Activated CD8-positive, alpha-beta memory T cell treated with anti-CD3 and anti-CD28 coated beads for 24 hours (primary cell): Measurements from ENCODE around the gene CYTH2.
A peak's percentile ranks its signal among the peaks of the same experiment; 100 is the strongest.

Experiments
- DNase-seq: peaks from one replicate; pipeline ENCODE4 v3.0.0-alpha.2; 2020

CYTH2 gene, protein sequence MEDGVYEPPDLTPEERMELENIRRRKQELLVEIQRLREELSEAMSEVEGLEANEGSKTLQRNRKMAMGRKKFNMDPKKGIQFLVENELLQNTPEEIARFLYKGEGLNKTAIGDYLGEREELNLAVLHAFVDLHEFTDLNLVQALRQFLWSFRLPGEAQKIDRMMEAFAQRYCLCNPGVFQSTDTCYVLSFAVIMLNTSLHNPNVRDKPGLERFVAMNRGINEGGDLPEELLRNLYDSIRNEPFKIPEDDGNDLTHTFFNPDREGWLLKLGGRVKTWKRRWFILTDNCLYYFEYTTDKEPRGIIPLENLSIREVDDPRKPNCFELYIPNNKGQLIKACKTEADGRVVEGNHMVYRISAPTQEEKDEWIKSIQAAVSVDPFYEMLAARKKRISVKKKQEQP

GRCh38 chr19:48469289-48469881 is at the start of gene CYTH2:
Gene CYTH2, plus strand, starts transcription at chr19:48469369. Its CDS starts 139 bp downstream, at chr19:48469508.
- DNase-seq: peak; percentile 87

- DNase-seq: no peak
Observed at GRCh38 chr19:48421548-48421947, 47.6 kb upstream of the CYTH2 start.

- no peak for DNase-seq
Observed at GRCh38 chr19:48424694-48425219, 44.4 kb upstream of the CYTH2 start.

- no peak for DNase-seq
Observed at GRCh38 chr19:48428670-48429069, 40.5 kb upstream of the CYTH2 start.

DNA sequence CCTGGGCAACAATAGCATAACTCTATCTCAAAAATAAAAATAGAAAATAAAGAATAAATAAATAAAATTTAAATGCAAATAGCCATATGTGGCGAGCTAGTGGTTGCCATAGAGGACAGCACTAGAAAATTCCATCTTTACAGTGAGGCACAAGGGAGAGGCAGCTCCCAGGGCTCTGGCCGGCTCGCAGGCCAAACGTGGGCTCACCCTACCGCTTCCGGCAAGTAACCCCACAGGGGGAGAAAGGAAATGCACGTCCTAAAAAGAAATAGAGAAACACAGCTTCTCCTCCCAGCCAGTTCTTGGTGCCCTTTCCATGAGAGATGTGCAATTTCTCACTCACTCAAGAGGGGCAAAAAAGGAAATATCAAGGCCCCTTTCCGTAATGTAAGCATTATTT is 35.8 kb upstream of the CYTH2 start:
- DNase-seq: no peak

DNA sequence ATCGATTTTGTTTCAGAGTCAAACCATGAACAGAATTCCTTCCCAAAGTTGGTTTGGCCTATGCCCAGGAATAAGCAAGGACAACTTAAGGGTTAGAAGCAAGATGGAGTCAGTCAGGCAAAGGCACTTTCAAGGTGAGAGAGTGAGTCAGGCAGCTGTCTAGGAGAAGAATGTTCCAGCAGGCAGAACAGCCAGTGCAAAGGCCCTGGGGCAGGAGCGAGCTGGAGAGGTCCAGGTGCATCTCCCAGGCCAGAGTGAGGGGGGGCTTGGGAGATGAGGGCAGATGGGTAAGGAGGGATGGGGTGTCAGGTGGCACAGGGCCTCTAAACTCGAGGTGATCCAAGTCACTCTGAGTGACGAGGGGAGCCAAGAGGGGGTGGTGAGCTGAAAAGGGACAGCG is 32.6 kb upstream of the CYTH2 start:
- DNase-seq: no peak

DNA sequence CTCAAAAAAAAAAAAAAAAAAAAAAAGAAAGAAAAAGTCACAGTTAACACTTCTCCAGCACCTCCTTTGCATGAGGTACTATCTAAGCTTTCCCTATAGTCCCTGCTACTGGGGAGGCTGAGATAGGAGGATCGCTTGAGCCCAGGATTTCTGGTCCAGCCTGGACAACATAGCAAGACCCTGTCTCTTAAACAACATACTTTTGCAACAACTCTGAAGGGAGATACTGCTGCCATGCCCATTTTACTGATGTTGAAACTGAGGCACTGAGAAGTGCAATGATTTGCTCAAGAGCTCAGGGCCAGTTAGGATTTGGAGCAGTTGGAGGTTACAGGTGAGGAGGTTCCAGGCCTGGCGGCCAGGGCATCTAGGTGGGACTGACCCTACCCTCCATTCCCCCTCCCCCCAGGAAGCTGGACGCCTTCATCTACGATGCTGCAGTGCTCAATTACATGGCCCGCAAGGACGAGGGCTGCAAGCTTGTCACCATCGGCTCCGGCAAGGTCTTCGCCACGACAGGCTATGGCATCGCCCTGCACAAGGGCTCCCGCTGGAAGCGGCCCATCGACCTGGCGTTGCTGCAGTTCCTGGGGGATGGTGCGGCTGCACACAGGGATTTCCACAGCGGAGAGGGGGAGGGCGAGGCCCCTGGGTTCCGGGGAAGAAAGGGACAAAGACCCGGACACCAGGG is 27.7 kb upstream of the CYTH2 start:
- no peak for DNase-seq

GRCh38 chr19:48442116-48443035 is 26.8 kb upstream of the CYTH2 start:
- DNase-seq: no peak

DNA sequence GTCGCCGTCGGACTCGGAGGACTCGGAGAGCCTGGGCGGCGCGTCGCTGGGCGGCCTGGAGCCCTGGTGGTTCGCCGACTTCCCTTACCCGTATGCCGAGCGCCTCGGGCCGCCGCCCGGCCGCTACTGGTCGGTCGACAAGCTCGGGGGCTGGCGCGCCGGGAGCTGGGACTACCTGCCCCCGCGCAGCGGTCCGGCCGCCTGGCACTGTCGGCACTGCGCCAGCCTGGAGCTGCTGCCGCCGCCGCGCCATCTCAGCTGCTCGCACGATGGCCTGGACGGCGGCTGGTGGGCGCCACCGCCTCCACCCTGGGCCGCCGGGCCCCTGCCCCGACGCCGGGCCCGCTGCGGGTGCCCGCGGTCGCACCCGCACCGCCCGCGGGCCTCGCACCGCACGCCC is 25.9 kb upstream of the CYTH2 start:
- DNase-seq: no peak

- DNase-seq: no peak
Observed at GRCh38 chr19:48443731-48444128, 25.4 kb upstream of the CYTH2 start.

GRCh38 chr19:48444129-48444935 is 24.8 kb upstream of the CYTH2 start:
- no peak for DNase-seq

- no peak for DNase-seq
Observed at GRCh38 chr19:48444936-48445200, 24.3 kb upstream of the CYTH2 start.

DNA sequence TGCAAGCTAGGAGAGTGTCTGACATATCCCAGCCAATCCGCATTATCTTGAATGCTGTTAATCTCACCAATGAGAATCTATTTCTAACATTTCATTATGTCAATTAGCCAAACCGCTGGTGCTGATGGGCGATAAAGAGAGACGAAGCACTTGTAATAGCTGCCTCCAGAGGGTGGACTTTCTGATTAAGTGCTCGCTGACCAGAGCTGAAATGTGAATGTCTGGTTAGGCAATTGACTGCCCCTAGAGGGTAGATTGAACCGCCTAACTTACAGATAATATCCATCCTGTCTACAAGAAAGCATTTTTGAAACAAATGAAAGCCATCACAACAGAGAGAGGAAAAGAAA is 23.9 kb upstream of the CYTH2 start:
- peak; percentile 69 for DNase-seq

- DNase-seq: peak; percentile 93
Observed at GRCh38 chr19:48445606-48446481, 23.3 kb upstream of the CYTH2 start, which contains the start of gene GRWD1. Gene GRWD1, plus strand, starts transcription at chr19:48445983. Its CDS starts 23 bp downstream, at chr19:48446006.

GRCh38 chr19:48446579-48446978 is 22.6 kb upstream of the CYTH2 start:
- DNase-seq: no peak

- no peak for DNase-seq
Observed at GRCh38 chr19:48448563-48448962, 20.6 kb upstream of the CYTH2 start.

DNA sequence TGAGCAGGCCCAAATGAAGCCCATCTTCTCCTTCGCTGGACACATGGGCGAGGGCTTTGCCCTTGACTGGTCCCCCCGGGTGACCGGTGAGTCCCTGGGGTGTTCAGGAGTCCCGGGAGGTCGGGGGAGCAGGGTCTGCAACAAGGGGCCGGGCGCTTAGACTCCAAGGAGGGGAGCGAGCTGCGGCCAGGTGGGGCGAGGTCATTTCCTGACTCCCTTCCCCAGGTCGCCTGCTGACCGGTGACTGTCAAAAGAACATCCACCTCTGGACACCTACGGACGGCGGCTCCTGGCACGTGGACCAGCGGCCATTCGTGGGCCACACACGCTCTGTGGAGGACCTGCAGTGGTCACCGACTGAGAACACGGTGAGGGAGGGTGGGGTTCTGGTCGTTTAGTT is 18.7 kb upstream of the CYTH2 start:
- no peak for DNase-seq

DNA sequence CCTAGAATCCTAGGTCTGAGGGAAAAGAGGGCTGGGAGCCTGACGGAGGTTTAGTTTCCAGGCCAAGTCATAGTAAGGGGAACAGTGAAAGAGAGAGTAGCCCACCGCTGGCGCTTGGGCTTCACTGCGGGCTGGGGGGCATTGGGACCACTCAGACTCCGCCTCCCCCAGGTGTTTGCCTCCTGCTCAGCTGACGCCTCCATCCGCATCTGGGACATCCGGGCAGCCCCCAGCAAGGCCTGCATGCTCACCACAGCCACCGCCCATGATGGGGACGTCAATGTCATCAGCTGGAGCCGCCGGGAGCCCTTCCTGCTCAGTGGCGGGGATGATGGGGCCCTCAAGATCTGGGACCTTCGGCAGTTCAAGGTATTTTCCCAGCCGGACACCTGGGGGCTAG is 18.3 kb upstream of the CYTH2 start:
- DNase-seq: no peak

GRCh38 chr19:48451624-48452023 is 17.5 kb upstream of the CYTH2 start:
- no peak for DNase-seq

GRCh38 chr19:48452289-48453190 is 16.6 kb upstream of the CYTH2 start:
- no peak for DNase-seq
